Keratinocyte (primary cell): ENCODE data around the gene NOS1. TPM values are rescaled to one million over a fixed set of nuclear protein-coding genes. Genes with fewer than 3 reads are reported as not detected.

Experiments used
- DNase-seq: peaks from one replicate; pipeline ENCODE4 v3.0.0-alpha.2; 2011; ENCODE audit warnings: low read depth, missing footprints, low spot score
- FAIRE-seq: peaks from 2 replicates; lab custom pipeline; 2011; peaks lifted over from hg19 to GRCh38; lab: Jason Lieb, UNC
- H2AFZ ChIP-seq: 2 replicates; pipeline ENCODE4 v1.6.0; 2012; ENCODE audit warnings: low read length, control low read depth, inconsistent platforms; ENCODE audit not compliant: control insufficient read depth
- H3K27ac ChIP-seq: 2 replicates; pipeline ENCODE4 v1.5.1; 2011; ENCODE audit warnings: low read length; ENCODE audit not compliant: control insufficient read depth, insufficient read depth
- H3K27me3 ChIP-seq: 3 replicates; pipeline ENCODE4 v1.6.0; 2011; ENCODE audit warnings: low read length; ENCODE audit not compliant: control insufficient read depth, insufficient read depth; ENCODE audit errors: extremely low read depth
- H3K36me3 ChIP-seq, 2 experiments: 2 replicates in 1 of 2; 3 replicates in 1 of 2; pipeline ENCODE4 v1.5.1; 2011; ENCODE audit warnings: low read length in 2 of 2, mild to moderate bottlenecking in 1 of 2; ENCODE audit not compliant: control insufficient read depth in 2 of 2, insufficient read depth in 2 of 2; ENCODE audit errors: extremely low read depth in 1 of 2
- H3K4me1 ChIP-seq: 3 replicates; pipeline ENCODE4 v1.5.1; 2011; ENCODE audit warnings: low read length; ENCODE audit not compliant: control insufficient read depth, insufficient read depth; ENCODE audit errors: extremely low read depth
- H3K4me2 ChIP-seq: 3 replicates; pipeline ENCODE4 v1.6.0; 2011; ENCODE audit warnings: low read depth, low read length; ENCODE audit not compliant: control insufficient read depth, insufficient read depth; ENCODE audit errors: extremely low read depth
- H3K4me3 ChIP-seq, 3 experiments: fragments of 200-600 bp in 1 of 3; sonication (generic) in 1 of 3; 2 replicates in 2 of 3; 3 replicates in 1 of 3; pipeline ENCODE4 v1.5.1; 2011 to 2016; ENCODE audit warnings: low read length in 3 of 3, mild to moderate bottlenecking in 3 of 3, control low read depth in 2 of 3, inconsistent platforms in 1 of 3, low read depth in 1 of 3, mixed read lengths in 1 of 3, mixed run types in 1 of 3, moderate library complexity in 1 of 3; ENCODE audit not compliant: control insufficient read depth in 2 of 3, insufficient read depth in 2 of 3; ENCODE audit errors: extremely low read depth in 1 of 3
- H3K79me2 ChIP-seq: 2 replicates; pipeline ENCODE4 v1.6.0; 2012; ENCODE audit warnings: low read length; ENCODE audit not compliant: control insufficient read depth, insufficient read depth
- H3K9ac ChIP-seq: 3 replicates; pipeline ENCODE4 v1.6.0; 2011; ENCODE audit warnings: low read length; ENCODE audit not compliant: control insufficient read depth, insufficient read depth; ENCODE audit errors: extremely low read depth
- H3K9me1 ChIP-seq: 3 replicates; pipeline ENCODE4 v1.6.0; 2011; ENCODE audit warnings: low read length; ENCODE audit not compliant: control insufficient read depth, insufficient read depth; ENCODE audit errors: extremely low read depth
- H3K9me3 ChIP-seq: 2 replicates; pipeline ENCODE4 v1.5.1; 2012; ENCODE audit warnings: low read depth, low read length; ENCODE audit not compliant: control insufficient read depth
- H4K20me1 ChIP-seq: 3 replicates; pipeline ENCODE4 v1.6.0; 2011; ENCODE audit warnings: low read length; ENCODE audit not compliant: control insufficient read depth, insufficient read depth; ENCODE audit errors: extremely low read depth
- CTCF ChIP-seq, 3 experiments: IDR thresholded peaks in 1 of 3; conservative IDR thresholded peaks in 1 of 3; optimal IDR thresholded peaks in 1 of 3; 2 replicates in 2 of 3; 3 replicates in 1 of 3; pipeline versions ENCODE3 to v1.5.1; 2011; ENCODE audit warnings: low read length in 3 of 3, mild to moderate bottlenecking in 3 of 3, moderate library complexity in 2 of 3, control low read depth in 1 of 3, inconsistent platforms in 1 of 3; ENCODE audit not compliant: insufficient read depth in 2 of 3; ENCODE audit errors: extremely low read depth in 1 of 3
- EZH2 ChIP-seq: IDR thresholded peaks from one replicate; pipeline ENCODE4 v1.6.1; 2012; ENCODE audit warnings: inconsistent platforms, mild to moderate bottlenecking, low read length, moderate library complexity
- dilution Hi-C: fragments of 300-500 bp; cut with MboI; formaldehyde crosslinking; loops from one replicate; pipeline ENCODE4 v1.7.0; 2020; ENCODE audit warnings: low sequenced_read_pairs; ENCODE audit not compliant: extremely low pct_ligation_motif_present
- polyA plus RNA-seq, 5 experiments: library from polyadenylated mRNA; depleted of rRNA in 3 of 5; stranded (reverse) in 3 of 5; stranded (forward) in 1 of 5; unstranded in 1 of 5; fragments of >200 nt; gene quantifications; 1 replicate in 1 of 5; 2 replicates in 3 of 5; 3 replicates in 1 of 5; pipeline versions ENCODE4 v1.2.1 to v1.2.3, GENCODE V29; 2011 to 2012; ENCODE audit warnings: missing spikeins in 2 of 5, low read depth in 1 of 5, low replicate concordance in 1 of 5

NOS1 gene
- polyA plus RNA-seq, 1 donor (not counting 4 experiments of a cell fraction or from before 2014, with no cell fraction given): 5.6 TPM

- dilution Hi-C loops: no loop called here
- Histone ChIP-seq H3K79me2 (no peaks in the 10 kb centered on the region), H3K36me3 (peaks cover 12 to 29% of the 10 kb centered on the region in 2 experiments), H3K27me3 (no peaks in the 10 kb centered on the region), H4K20me1 (no peaks in the 10 kb centered on the region), H3K4me2 (no peak overlapping the region), H3K9ac (no peak overlapping the region), H3K9me3 (no peaks in the 10 kb centered on the region), H3K27ac (no peak overlapping the region), H2AFZ (no peak overlapping the region), H3K9me1 (no peaks in the 10 kb centered on the region), H3K4me1 (no peaks in the 10 kb centered on the region), H3K4me3 (no peak overlapping the region)
- DNase-seq: no peak
- peak; percentile 83 for FAIRE-seq
- no peak for TF ChIP-seq CTCF (optimal IDR thresholded peaks at IDR 0.05 in 1 of 3, IDR thresholded peaks at IDR 0.05 in 1 of 3, conservative IDR thresholded peaks at IDR 0.05 in 1 of 3; ENCODE audit: extremely low read depth in 1 of 3, insufficient read depth in 2 of 3, low read length in 3 of 3)
These were observed 133.2 kb downstream of the NOS1 start for GRCh38 chr12:117228239-117228638.

DNA sequence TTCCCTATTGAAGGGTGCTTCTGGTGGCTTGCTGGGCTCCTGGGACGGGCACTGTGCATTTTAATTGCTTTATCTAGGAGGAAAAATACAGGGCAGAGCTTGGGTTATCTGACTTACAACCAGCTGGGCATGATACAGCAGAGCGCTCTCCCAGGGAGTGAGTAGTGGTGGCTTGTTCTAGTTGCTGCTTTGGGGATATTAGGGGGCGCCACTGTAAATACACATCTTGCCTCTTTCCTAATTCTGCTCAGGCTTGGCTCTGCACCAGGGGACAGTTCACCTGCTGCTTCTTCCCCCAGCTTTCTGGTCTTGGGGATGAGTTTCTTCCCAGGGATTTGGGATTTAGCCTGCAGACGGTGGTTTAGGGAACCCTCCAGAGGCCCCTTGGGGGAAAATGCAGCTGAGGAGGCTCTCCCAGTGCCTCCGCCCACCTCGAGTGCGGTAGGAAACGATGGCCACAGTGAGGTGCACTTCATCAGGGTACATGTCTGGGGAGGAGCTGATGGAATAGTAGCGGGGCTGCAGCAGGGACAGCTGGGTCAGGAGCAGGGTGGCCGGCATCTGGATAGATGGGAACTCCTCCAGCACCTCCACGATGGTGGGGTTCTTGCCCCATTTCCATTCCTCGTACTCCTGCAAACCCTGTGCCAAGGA lies 134.3 kb downstream of the NOS1 start:
- DNase-seq (no peak), FAIRE-seq (no peak)
- Histone ChIP-seq H3K4me1 (no peaks in the 10 kb centered on the region), H3K79me2 (no peaks in the 10 kb centered on the region), H3K36me3 (peaks cover 18 to 32% of the 10 kb centered on the region in 2 experiments), H3K9me3 (no peaks in the 10 kb centered on the region), H3K27me3 (no peaks in the 10 kb centered on the region), H3K4me3 (no peak overlapping the region), H3K9me1 (no peaks in the 10 kb centered on the region), H3K4me2 (no peak overlapping the region), H3K27ac (no peak overlapping the region), H3K9ac (no peak overlapping the region), H2AFZ (no peak overlapping the region), H4K20me1 (no peaks in the 10 kb centered on the region)
- TF ChIP-seq EZH2: no peak
- TF ChIP-seq CTCF (optimal IDR thresholded peaks at IDR 0.05 in 1 of 3, IDR thresholded peaks at IDR 0.05 in 1 of 3, conservative IDR thresholded peaks at IDR 0.05 in 1 of 3; ENCODE audit: extremely low read depth in 1 of 3, insufficient read depth in 2 of 3, low read length in 3 of 3): no peak
- dilution Hi-C loops: no loop called here
